ENCODE measurements around the gene NEK10. TPM values are rescaled to one million over a fixed set of nuclear protein-coding genes. Genes with fewer than 3 reads are reported as not detected.
A peak's percentile ranks its signal among the peaks of the same experiment; 100 is the strongest.

NEK10 gene
- total RNA-seq, 6 experiments from 2014 or later, result 5.2 to 9.5 (median 6.5) TPM

DNA sequence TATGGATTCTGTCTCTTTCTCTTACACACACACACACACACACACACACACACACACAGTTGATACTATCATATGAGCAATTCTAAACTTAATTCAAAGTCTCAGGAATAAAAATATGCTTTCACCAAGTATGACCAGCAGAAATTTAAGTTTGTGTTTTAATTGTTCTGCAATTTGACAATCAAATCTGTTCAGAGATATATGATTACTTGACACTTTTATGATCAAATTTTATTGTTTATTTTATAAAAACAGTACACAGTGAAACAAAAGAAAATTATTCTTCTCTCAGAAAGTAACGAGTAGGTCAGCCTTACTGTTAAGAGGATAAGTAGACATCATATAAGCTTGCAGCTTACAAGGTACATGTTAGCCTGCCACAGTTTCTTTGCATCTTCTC is 114.3 kb downstream of the NEK10 start:
- Mint-ChIP-seq H3K9me3 (no peaks in the 10 kb centered on the region), H3K36me3 (ENCODE audit: low read depth) (peaks cover 17% of the 10 kb centered on the region), H3K27me3 (ENCODE audit: insufficient read depth) (no peaks in the 10 kb centered on the region), H3K4me3 (no peak overlapping the region), H3K4me1 (ENCODE audit: low read depth) (no peaks in the 10 kb centered on the region), H3K27ac (no peak overlapping the region)
- TF ChIP-seq, protein P1, sequence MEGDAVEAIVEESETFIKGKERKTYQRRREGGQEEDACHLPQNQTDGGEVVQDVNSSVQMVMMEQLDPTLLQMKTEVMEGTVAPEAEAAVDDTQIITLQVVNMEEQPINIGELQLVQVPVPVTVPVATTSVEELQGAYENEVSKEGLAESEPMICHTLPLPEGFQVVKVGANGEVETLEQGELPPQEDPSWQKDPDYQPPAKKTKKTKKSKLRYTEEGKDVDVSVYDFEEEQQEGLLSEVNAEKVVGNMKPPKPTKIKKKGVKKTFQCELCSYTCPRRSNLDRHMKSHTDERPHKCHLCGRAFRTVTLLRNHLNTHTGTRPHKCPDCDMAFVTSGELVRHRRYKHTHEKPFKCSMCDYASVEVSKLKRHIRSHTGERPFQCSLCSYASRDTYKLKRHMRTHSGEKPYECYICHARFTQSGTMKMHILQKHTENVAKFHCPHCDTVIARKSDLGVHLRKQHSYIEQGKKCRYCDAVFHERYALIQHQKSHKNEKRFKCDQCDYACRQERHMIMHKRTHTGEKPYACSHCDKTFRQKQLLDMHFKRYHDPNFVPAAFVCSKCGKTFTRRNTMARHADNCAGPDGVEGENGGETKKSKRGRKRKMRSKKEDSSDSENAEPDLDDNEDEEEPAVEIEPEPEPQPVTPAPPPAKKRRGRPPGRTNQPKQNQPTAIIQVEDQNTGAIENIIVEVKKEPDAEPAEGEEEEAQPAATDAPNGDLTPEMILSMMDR (IDR thresholded peaks at IDR 0.05), result no peak
- no peak for DNase-seq

DNA sequence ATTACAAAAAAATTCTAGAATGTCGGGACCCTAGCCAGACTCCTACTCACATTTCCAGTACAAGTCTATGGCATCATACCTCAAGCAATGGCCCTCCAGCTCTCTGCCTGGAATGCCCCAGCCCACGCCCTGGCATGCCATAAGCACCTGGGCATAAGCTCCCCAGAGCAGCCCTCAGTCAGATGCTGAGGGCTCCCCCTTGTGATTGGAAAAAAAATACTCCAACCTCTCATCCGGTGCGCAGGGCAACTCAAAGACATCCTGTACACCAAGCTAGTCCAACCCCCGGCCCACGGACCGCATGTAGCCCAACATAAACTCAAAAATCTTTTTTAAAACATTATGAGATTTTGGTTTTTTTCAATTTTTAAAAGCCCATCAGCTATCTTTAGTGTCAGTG is 115.4 kb downstream of the NEK10 start:
- Mint-ChIP-seq H3K9me3 (no peaks in the 10 kb centered on the region), H3K27me3 (ENCODE audit: insufficient read depth) (no peaks in the 10 kb centered on the region), H3K27ac (peak overlapping the region; percentile 10; the same call in 1 of the 2 replicates), H3K4me1 (ENCODE audit: low read depth) (no peaks in the 10 kb centered on the region), H3K4me3 (no peak overlapping the region), H3K36me3 (ENCODE audit: low read depth) (peaks cover 24% of the 10 kb centered on the region)
- peak; percentile 23 for DNase-seq
- TF ChIP-seq, protein P1 (IDR thresholded peaks at IDR 0.05), result peak; percentile 81

DNA sequence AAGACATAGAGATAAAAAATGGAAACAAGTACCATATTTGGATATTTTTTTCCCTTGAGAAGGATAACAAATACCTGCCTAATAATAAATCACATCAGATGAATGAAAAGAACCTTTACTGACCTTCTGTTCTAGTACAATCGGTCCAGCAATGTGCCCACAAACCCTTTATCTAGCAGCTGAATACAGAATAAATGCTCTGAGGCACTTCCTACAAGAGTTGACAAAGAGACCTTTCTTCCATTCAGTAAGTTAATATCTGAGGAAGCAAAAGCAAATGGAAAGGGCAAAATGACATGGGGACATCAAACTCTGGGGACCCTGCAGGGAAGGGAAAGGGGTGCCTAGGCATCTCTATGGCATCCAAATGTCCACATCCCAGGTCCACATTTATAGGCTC is 115.8 kb downstream of the NEK10 start:
- Mint-ChIP-seq H3K27me3 (ENCODE audit: insufficient read depth) (no peaks in the 10 kb centered on the region), H3K4me1 (ENCODE audit: low read depth) (no peaks in the 10 kb centered on the region), H3K4me3 (no peak overlapping the region), H3K27ac (no peak overlapping the region; the same call in 1 of the 2 replicates), H3K36me3 (ENCODE audit: low read depth) (peaks cover 24% of the 10 kb centered on the region), H3K9me3 (no peaks in the 10 kb centered on the region)
- DNase-seq, result no peak
- TF ChIP-seq, protein P1 (IDR thresholded peaks at IDR 0.05), result no peak

DNA sequence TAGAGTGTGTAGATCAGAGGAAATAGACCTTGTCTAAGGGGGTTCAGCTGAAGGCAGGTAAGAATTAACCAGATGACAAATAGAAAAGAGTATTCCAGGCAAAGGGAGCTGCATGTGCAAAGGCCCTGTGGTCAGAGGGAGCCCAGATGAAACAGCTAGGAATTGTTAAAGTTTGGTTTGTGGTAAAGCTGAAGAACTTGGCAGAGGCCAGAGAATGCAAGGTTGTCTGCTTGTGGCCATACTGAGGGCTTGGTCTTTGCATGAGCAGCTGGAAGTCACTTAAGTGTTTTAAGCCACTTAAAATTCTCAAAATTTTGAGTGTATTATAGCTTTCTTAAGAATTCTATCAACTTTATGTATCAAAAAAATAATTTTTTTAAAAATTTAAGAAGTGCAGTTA is 116.5 kb downstream of the NEK10 start:
- TF ChIP-seq, protein P1 (IDR thresholded peaks at IDR 0.05), result no peak
- Mint-ChIP-seq H3K27me3 (ENCODE audit: insufficient read depth) (no peaks in the 10 kb centered on the region), H3K4me1 (ENCODE audit: low read depth) (no peaks in the 10 kb centered on the region), H3K9me3 (no peaks in the 10 kb centered on the region), H3K4me3 (no peak overlapping the region), H3K27ac (no peak overlapping the region), H3K36me3 (ENCODE audit: low read depth) (peaks cover 24% of the 10 kb centered on the region)
- DNase-seq, result no peak

DNA sequence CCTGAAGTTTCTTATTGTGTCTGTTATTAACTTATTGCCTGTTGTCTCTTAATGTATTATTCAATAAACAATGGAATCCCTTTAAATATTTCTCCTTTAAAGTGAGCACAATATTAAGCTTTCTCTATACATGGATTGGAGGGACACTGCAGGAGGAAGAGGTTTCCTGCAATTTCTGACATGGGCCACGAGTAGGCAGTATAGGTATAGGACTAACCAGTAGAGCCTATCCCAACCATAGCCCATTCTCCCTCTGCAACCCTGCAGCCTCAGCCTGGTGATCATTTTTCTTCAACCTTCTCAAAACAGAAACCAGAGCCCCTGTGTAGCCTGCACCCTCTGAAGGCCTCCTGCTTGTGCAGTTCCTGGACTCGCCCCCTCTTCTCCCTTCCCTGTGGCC is 124.8 kb downstream of the NEK10 start:
- H3K4me1 Mint-ChIP-seq (ENCODE audit: low read depth), result peaks cover 11% of the 10 kb centered on the region
- no peaks in the 10 kb centered on the region; the same call in none of the 2 replicates for H3K27me3 Mint-ChIP-seq (ENCODE audit: insufficient read depth)
- DNase-seq, result no peak
- H3K36me3 Mint-ChIP-seq (ENCODE audit: low read depth), result peaks cover 6% of the 10 kb centered on the region
- TF ChIP-seq, protein P1 (IDR thresholded peaks at IDR 0.05), result peak; percentile 21; the same call in 1 of the 2 replicates
- peaks cover 3% of the 10 kb centered on the region; the same call in 1 of the 2 replicates for H3K9me3 Mint-ChIP-seq
- no peak overlapping the region for H3K27ac Mint-ChIP-seq
- H3K4me3 Mint-ChIP-seq, result no peak overlapping the region

DNA sequence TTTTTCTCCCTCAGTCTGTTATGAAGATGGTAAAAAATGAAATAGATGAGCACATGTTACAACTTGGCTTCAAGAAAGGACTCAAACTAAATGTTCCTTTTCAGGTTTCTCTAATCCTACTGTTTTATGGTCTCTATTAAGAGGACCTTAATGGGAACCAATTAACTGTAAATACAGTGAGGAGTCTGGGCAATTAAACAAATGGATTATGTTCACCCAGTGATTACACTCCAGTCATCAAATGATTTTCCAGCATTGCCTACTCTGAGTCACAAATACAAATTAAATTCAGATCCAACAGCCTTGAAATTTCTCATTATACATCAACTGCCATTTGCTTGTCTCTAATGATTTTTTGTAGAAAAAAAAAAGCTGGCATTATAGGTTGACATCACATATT is 129.2 kb downstream of the NEK10 start:
- Mint-ChIP-seq H3K27me3 (ENCODE audit: insufficient read depth) (no peaks in the 10 kb centered on the region; the same call in 1 of the 2 replicates), H3K4me1 (ENCODE audit: low read depth) (peaks cover 11% of the 10 kb centered on the region), H3K36me3 (ENCODE audit: low read depth) (peaks cover 42% of the 10 kb centered on the region), H3K9me3 (peaks cover 37% of the 10 kb centered on the region), H3K4me3 (no peak overlapping the region), H3K27ac (no peak overlapping the region)
- TF ChIP-seq, protein P1 (IDR thresholded peaks at IDR 0.05), result no peak
- no peak for DNase-seq
